ENCODE results near the gene FADS3. TPM values are rescaled to one million over a fixed set of nuclear protein-coding genes. Genes with fewer than 3 reads are reported as not detected.
A peak's percentile ranks its signal among the peaks of the same experiment; 100 is the strongest.

Gene FADS3
- total RNA-seq, 2 experiments from 2014 or later = 6.9 TPM

GRCh38 chr11:61892085-61892370 lies 683 bp upstream of the FADS3 start:
- Histone ChIP-seq H3K4me3 (ENCODE audit: low read length) (peak overlapping the region; percentile 56), H3K9me3 (ENCODE audit: control insufficient read depth in 1 of 2, insufficient read depth in 1 of 2, low read length in 2 of 2) (no peaks in the 10 kb centered on the region), H3K27me3 (ENCODE audit: control insufficient read depth in 1 of 2, insufficient read depth in 2 of 2, low read length in 2 of 2) (no peaks in the 10 kb centered on the region), H3K4me1 (ENCODE audit: insufficient read depth, low read length) (peaks cover 22% of the 10 kb centered on the region), H3K27ac (ENCODE audit: low read depth in 1 of 2, low read length in 2 of 2) (no peak overlapping the region), H3K36me3 (ENCODE audit: insufficient read depth, low read length) (no peaks in the 10 kb centered on the region)
- peaks cover 9% of the 10 kb centered on the region for H3K4me1 Mint-ChIP-seq (ENCODE audit: low read depth)
- no peak for TF ChIP-seq CTCF (IDR thresholded peaks at IDR 0.05)
- ChIA-PET CTCF (interaction anchor here (1.6 to 2.9 kb wide), 2 partner anchors 190 to 216 kb away, joined by 7 to 13 read pairs; no protein-coding TSS in a partner anchor), POLR2A (interaction anchor here (1.3 to 2.2 kb wide), 2 partner anchors 76 to 232 kb away, joined by 3 to 5 read pairs; partner anchors contain the start of genes FTH1 and INCENP)
- intact Hi-C loops (cut with DNase I, micrococcal nuclease) = loop anchor here in 1 of 2 experiments (2.0 kb wide), 1 partner anchor 93 kb away; no protein-coding TSS in a partner anchor
- ATAC-seq (ENCODE audit: poor library complexity) = peak; percentile 63
- no peak overlapping the region for H3K27ac Mint-ChIP-seq
- peak overlapping the region; percentile 71 for H3K4me3 Mint-ChIP-seq
- H3K36me3 Mint-ChIP-seq (ENCODE audit: low read depth) = no peaks in the 10 kb centered on the region
- peak in 1 of 14 experiments; percentile 18 for DNase-seq
- no peaks in the 10 kb centered on the region for H3K27me3 Mint-ChIP-seq
- no peaks in the 10 kb centered on the region for H3K9me3 Mint-ChIP-seq

- peaks cover 9% of the 10 kb centered on the region for H3K4me1 Mint-ChIP-seq (ENCODE audit: low read depth)
- peaks cover 0 to 3% of the 10 kb centered on the region in 2 experiments for H3K27me3 ChIP-seq (ENCODE audit: control insufficient read depth in 1 of 2, insufficient read depth in 2 of 2, low read length in 2 of 2)
- peak overlapping the region; percentile 87 for H3K4me3 Mint-ChIP-seq
- DNase-seq = peak in 11 of 14 experiments; percentile 11 to 69 (median 27)
- ChIA-PET POLR2A (interaction anchor here (0.5 to 2.2 kb wide), 4 partner anchors 8 to 233 kb away, joined by 3 to 5 read pairs (median 4); partner anchors contain the start of gene INCENP), CTCF (interaction anchor here (1.0 to 2.9 kb wide), 4 partner anchors 8 to 218 kb away, joined by 3 to 13 read pairs (median 7); no protein-coding TSS in a partner anchor)
- intact Hi-C loops (cut with DNase I, micrococcal nuclease) = no loop called here
- no peaks in the 10 kb centered on the region for H3K9me3 Mint-ChIP-seq
- peaks cover 22% of the 10 kb centered on the region for H3K4me1 ChIP-seq (ENCODE audit: insufficient read depth, low read length)
- no peaks in the 10 kb centered on the region for H3K9me3 ChIP-seq (ENCODE audit: control insufficient read depth in 1 of 2, insufficient read depth in 1 of 2, low read length in 2 of 2)
- no peaks in the 10 kb centered on the region for H3K36me3 ChIP-seq (ENCODE audit: insufficient read depth, low read length)
- no peak overlapping the region for H3K27ac ChIP-seq (ENCODE audit: low read depth in 1 of 2, low read length in 2 of 2)
- TF ChIP-seq CTCF (IDR thresholded peaks at IDR 0.05) = no peak
- H3K27ac Mint-ChIP-seq = no peak overlapping the region
- H3K36me3 Mint-ChIP-seq (ENCODE audit: low read depth) = no peaks in the 10 kb centered on the region
- peak overlapping the region; percentile 72 for H3K4me3 ChIP-seq (ENCODE audit: low read length)
- peak; percentile 46 for ATAC-seq (ENCODE audit: poor library complexity)
- H3K27me3 Mint-ChIP-seq = no peaks in the 10 kb centered on the region
These were observed 615 bp downstream of the FADS3 start for GRCh38 chr11:61890529-61891330.

GRCh38 chr11:61889831-61890230 lies 1.5 kb downstream of the FADS3 start:
- H3K27me3 Mint-ChIP-seq = no peaks in the 10 kb centered on the region
- H3K4me3 Mint-ChIP-seq = peak overlapping the region; percentile 60
- peaks cover 0 to 3% of the 10 kb centered on the region in 2 experiments for H3K27me3 ChIP-seq (ENCODE audit: control insufficient read depth in 1 of 2, insufficient read depth in 2 of 2, low read length in 2 of 2)
- ATAC-seq (ENCODE audit: poor library complexity) (no peak), DNase-seq (no peak)
- H3K4me1 Mint-ChIP-seq (ENCODE audit: low read depth) = peaks cover 9% of the 10 kb centered on the region
- no peaks in the 10 kb centered on the region for H3K9me3 ChIP-seq (ENCODE audit: control insufficient read depth in 1 of 2, insufficient read depth in 1 of 2, low read length in 2 of 2)
- no peaks in the 10 kb centered on the region for H3K36me3 ChIP-seq (ENCODE audit: insufficient read depth, low read length)
- no peaks in the 10 kb centered on the region for H3K9me3 Mint-ChIP-seq
- peaks cover 22% of the 10 kb centered on the region for H3K4me1 ChIP-seq (ENCODE audit: insufficient read depth, low read length)
- H3K36me3 Mint-ChIP-seq (ENCODE audit: low read depth) = no peaks in the 10 kb centered on the region
- intact Hi-C loops (cut with DNase I, micrococcal nuclease) = no loop called here
- H3K27ac ChIP-seq (ENCODE audit: low read depth in 1 of 2, low read length in 2 of 2) = no peak overlapping the region
- H3K4me3 ChIP-seq (ENCODE audit: low read length) = no peak overlapping the region
- TF ChIP-seq CTCF (IDR thresholded peaks at IDR 0.05) = no peak
- ChIA-PET POLR2A (no interaction called here), CTCF (interaction anchor here (1.9 kb wide), 1 partner anchor 9 kb away, joined by 7 read pairs; no protein-coding TSS in a partner anchor)
- H3K27ac Mint-ChIP-seq = no peak overlapping the region

All from CD4-positive, alpha-beta T cell (primary cell).